AG09319 (cell line): ENCODE results near the gene CBX2.

ENCODE experiments used
- DNase-seq: peaks from one replicate; pipeline ENCODE4 v3.0.0-alpha.2; 2010; ENCODE audit warnings: low read depth; ENCODE audit errors: extremely low read depth
- CTCF ChIP-seq: IDR thresholded peaks from 2 replicates; pipeline ENCODE4 v1.5.1; 2011; ENCODE audit warnings: low read depth, mild to moderate bottlenecking, inconsistent platforms, low read length, moderate library complexity

CBX2 gene

DNA sequence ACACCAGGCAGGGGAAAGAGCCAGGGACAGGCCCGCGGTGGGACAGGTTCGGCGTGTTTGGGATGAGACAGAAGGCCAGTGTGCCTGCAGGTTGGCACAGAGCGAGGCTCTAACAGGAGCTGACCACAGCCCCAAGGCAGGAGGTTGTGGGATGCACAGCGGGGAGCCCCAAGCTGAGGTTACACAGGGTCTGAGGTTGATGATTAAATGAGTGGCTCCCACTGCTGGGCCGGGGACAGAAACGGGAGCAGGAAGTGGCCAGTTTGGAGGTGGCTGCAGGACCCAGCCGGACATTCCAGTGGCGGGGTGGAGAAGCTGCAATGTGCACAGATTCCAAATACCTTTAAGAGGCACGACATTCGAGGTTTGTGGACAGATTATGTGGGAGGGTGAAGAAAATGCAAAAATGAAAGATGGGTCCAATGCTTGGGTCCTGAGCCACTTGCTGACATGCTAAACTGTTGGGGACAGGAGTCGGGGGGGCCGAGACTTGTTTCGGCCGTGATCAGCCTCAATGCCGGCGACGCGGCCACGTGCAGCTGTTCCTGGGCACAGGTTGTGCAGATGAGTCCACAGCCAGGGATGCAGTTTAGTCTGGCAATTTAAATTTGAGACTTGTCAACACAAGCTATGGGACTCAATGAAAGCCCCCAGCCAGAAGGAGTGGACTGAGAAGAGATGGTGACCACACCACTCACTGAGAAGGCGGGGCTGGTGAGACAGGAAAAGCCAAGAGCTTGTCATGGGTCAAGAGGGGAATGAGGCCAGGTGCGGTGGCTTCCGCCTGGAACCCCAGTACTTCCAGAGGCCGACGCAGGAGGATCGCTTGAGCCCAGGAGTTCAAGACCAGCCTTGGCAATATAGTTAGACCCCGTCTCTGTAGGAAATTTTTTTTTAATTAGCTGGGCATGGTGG, 38.5 kb upstream of the CBX2 start:
- TF ChIP-seq CTCF = no peak
- DNase-seq = no peak

- DNase-seq = no peak
- no peak for TF ChIP-seq CTCF
These were observed 37.5 kb upstream of the CBX2 start for GRCh38 chr17:79740413-79740812.

DNA sequence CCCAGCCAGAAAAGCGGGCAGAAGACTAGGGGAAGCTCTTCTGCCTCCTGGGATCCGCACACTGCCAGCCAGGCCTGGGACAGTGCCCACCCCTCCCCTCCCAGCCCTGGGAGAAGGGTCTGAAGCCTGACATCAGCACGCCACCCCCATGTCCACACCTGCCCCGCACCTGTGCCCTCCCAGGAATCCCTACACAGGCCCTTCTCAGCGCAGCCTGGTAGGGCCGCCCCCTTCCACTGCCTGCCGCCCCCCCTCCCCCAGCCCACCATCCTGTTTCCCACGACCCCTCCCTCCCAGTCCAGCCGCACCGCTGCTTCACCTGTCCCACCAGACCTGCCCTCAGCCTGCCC, 36.6 kb upstream of the CBX2 start:
- no peak for DNase-seq
- no peak for TF ChIP-seq CTCF

GRCh38 chr17:79741751-79742588, 36.0 kb upstream of the CBX2 start:
- DNase-seq = no peak
- TF ChIP-seq CTCF = peak; percentile 84

- no peak for DNase-seq
- no peak for TF ChIP-seq CTCF
These were observed 35.4 kb upstream of the CBX2 start for GRCh38 chr17:79742589-79742918.

- no peak for DNase-seq
- no peak for TF ChIP-seq CTCF
These were observed 34.9 kb upstream of the CBX2 start for GRCh38 chr17:79742951-79743476.

- no peak for TF ChIP-seq CTCF
- no peak for DNase-seq
These were observed 34.3 kb upstream of the CBX2 start for GRCh38 chr17:79743614-79744013.
